22Rv1 (cell line): ENCODE data around the gene ADAT3.

Experiments used
- H3K27ac ChIP-seq: fragments of 450-650 bp; 2 replicates; pipeline ENCODE4 v1.5.1; 2017
- CTCF ChIP-seq: fragments of 450-650 bp; IDR thresholded peaks from 2 replicates; pipeline ENCODE4 v1.5.1; 2017; ENCODE audit warnings: mild to moderate bottlenecking
- ZFX ChIP-seq: fragments of 450-650 bp; IDR thresholded peaks from 2 replicates; pipeline ENCODE4 v1.6.1; 2017; ENCODE audit warnings: antibody characterized with exemption, borderline replicate concordance

The ADAT3 gene

GRCh38 chr19:1901940-1902404 lies 3.2 kb upstream of the ADAT3 start:
- TF ChIP-seq CTCF (no peak), ZFX (no peak)
- H3K27ac ChIP-seq = no peak overlapping the region

GRCh38 chr19:1902923-1903322 lies 2.3 kb upstream of the ADAT3 start:
- no peak overlapping the region for H3K27ac ChIP-seq
- TF ChIP-seq CTCF (no peak), ZFX (no peak)

- TF ChIP-seq ZFX (no peak), CTCF (no peak)
- peak overlapping the region; percentile 86 for H3K27ac ChIP-seq
Observed at GRCh38 chr19:1904860-1905109, 414 bp upstream of the ADAT3 start.

- H3K27ac ChIP-seq = peak overlapping the region; percentile 86
- TF ChIP-seq CTCF (no peak), ZFX (no peak)
Observed at GRCh38 chr19:1905863-1906375, 720 bp downstream of the ADAT3 start.

GRCh38 chr19:1906985-1907562 lies 1.9 kb downstream of the ADAT3 start:
- no peak for TF ChIP-seq CTCF
- no peak for TF ChIP-seq ZFX

GRCh38 chr19:1907563-1908363 lies 2.6 kb downstream of the ADAT3 start:
- H3K27ac ChIP-seq = no peak overlapping the region
- TF ChIP-seq CTCF = no peak

More at GRCh38 chr19:1906985-1907562, 1.9 kb downstream of the ADAT3 start:
- peak overlapping the region; percentile 86; the same call in 1 of the 2 replicates for H3K27ac ChIP-seq

- TF ChIP-seq ZFX = no peak
- no peak for TF ChIP-seq CTCF
- H3K27ac ChIP-seq = no peak overlapping the region
Observed at GRCh38 chr19:1908364-1908678, 3.1 kb downstream of the ADAT3 start.
